Measurements from ENCODE around the gene FOXO3. TPM values are rescaled to one million over a fixed set of nuclear protein-coding genes. Genes with fewer than 3 reads are reported as not detected.

Gene FOXO3
- total RNA-seq, 1 donor from 2014 or later = 41.4 TPM

GRCh38 chr6:108562503-108562993, 1.8 kb downstream of the FOXO3 start:
- Histone ChIP-seq H3K36me3 (ENCODE audit: control insufficient read depth, insufficient read depth, low read length) (no peaks in the 10 kb centered on the region), H3K27me3 (ENCODE audit: control insufficient read depth, insufficient read depth, low read length) (no peaks in the 10 kb centered on the region), H3K4me3 (ENCODE audit: low read depth, low read length) (peak overlapping the region; percentile 86)
- peak; percentile 58 for DNase-seq (ENCODE audit: low read depth)
- TF ChIP-seq, protein P1, sequence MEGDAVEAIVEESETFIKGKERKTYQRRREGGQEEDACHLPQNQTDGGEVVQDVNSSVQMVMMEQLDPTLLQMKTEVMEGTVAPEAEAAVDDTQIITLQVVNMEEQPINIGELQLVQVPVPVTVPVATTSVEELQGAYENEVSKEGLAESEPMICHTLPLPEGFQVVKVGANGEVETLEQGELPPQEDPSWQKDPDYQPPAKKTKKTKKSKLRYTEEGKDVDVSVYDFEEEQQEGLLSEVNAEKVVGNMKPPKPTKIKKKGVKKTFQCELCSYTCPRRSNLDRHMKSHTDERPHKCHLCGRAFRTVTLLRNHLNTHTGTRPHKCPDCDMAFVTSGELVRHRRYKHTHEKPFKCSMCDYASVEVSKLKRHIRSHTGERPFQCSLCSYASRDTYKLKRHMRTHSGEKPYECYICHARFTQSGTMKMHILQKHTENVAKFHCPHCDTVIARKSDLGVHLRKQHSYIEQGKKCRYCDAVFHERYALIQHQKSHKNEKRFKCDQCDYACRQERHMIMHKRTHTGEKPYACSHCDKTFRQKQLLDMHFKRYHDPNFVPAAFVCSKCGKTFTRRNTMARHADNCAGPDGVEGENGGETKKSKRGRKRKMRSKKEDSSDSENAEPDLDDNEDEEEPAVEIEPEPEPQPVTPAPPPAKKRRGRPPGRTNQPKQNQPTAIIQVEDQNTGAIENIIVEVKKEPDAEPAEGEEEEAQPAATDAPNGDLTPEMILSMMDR (IDR thresholded peaks at IDR 0.05; ENCODE audit: insufficient read depth, low read length, poor library complexity, severe bottlenecking) = no peak

GRCh38 chr6:108563292-108563691, 2.6 kb downstream of the FOXO3 start:
- Histone ChIP-seq H3K36me3 (ENCODE audit: control insufficient read depth, insufficient read depth, low read length) (no peaks in the 10 kb centered on the region), H3K4me3 (ENCODE audit: low read depth, low read length) (peak overlapping the region; percentile 86), H3K27me3 (ENCODE audit: control insufficient read depth, insufficient read depth, low read length) (no peaks in the 10 kb centered on the region)
- TF ChIP-seq, protein P1 (IDR thresholded peaks at IDR 0.05; ENCODE audit: insufficient read depth, low read length, poor library complexity, severe bottlenecking) = no peak
- no peak for DNase-seq (ENCODE audit: low read depth)

DNA sequence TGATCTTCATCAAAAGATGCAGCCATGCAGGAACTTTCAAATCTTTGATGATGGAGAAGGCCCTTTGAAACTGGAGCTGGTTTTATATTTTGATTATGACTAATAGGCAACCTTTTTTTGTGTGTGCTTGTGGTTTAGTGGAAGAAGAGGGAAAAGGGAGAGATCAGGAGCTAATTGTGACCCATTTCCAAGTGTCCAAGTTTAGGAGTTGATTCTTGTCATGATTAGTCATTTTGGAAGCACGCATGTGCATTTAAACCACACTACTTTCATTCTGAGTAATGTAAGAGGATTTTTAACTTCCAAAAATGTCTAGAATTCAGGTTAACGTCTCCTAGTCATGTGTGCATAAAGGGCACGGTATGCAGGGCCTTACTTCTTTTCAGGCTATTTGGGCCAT, 3.5 kb downstream of the FOXO3 start:
- Histone ChIP-seq H3K36me3 (ENCODE audit: control insufficient read depth, insufficient read depth, low read length) (no peaks in the 10 kb centered on the region), H3K27me3 (ENCODE audit: control insufficient read depth, insufficient read depth, low read length) (no peaks in the 10 kb centered on the region), H3K4me3 (ENCODE audit: low read depth, low read length) (no peak overlapping the region)
- TF ChIP-seq, protein P1 (IDR thresholded peaks at IDR 0.05; ENCODE audit: insufficient read depth, low read length, poor library complexity, severe bottlenecking) = no peak
- DNase-seq (ENCODE audit: low read depth) = peak; percentile 87

DNA sequence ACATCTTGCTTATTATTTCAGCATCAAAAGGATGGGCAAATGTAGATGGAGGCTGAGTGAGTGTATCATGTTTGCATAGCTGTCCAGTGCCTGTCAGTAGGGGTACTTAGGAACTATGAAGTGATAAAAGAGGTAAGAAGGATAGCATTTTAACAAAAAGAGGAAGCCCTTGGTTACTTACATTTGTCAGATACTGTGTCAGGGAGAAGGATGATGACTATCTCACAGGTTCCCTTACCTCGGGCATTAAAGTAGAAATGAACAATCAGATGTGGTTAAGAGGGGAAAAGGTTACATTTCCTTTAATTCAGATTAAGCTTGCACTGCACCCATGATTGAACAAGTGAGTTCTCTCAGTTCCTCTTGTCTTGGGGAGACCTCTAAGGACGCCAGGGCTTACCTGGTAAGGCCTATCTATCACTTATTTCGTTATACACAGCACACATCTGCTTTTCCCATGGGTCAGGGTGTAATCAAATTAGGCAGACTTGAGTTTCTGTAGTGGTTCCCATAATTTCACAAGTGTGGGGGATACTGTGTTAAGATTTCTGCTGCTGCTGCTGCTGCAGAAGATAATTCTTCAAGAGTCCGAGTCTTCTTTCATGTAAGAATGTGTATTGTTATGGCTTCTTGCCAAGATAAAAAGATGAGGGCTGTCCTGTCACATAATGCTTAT, 4.5 kb downstream of the FOXO3 start:
- no peak for DNase-seq (ENCODE audit: low read depth)
- H3K36me3 ChIP-seq (ENCODE audit: control insufficient read depth, insufficient read depth, low read length) = no peaks in the 10 kb centered on the region
- TF ChIP-seq, protein P1 (IDR thresholded peaks at IDR 0.05; ENCODE audit: insufficient read depth, low read length, poor library complexity, severe bottlenecking) = no peak
- no peak overlapping the region for H3K4me3 ChIP-seq (ENCODE audit: low read depth, low read length)
- no peaks in the 10 kb centered on the region for H3K27me3 ChIP-seq (ENCODE audit: control insufficient read depth, insufficient read depth, low read length)

DNA sequence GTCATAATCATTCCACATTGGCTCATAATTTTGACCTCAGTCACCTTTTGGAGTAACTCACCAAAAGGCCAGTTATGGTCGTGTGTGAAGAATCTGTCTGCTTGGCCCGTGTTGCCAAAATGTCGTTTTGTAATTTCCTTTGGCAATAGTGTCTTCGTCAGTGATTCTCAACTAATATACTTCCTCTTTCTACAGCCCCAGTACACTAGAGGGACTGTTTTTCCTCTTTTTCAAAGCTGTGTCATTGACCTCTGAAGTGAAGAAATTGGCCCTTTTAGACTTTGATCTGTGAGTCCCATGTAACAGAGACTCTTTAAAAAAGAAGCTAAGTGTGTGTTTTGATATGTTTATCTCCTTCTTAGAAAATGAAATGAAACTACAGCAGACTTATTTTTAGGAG, 5.2 kb downstream of the FOXO3 start:
- DNase-seq (ENCODE audit: low read depth) = no peak
- TF ChIP-seq, protein P1 (IDR thresholded peaks at IDR 0.05; ENCODE audit: insufficient read depth, low read length, poor library complexity, severe bottlenecking) = no peak
- no peaks in the 10 kb centered on the region for H3K27me3 ChIP-seq (ENCODE audit: control insufficient read depth, insufficient read depth, low read length)
- no peak overlapping the region for H3K4me3 ChIP-seq (ENCODE audit: low read depth, low read length)
- no peaks in the 10 kb centered on the region for H3K36me3 ChIP-seq (ENCODE audit: control insufficient read depth, insufficient read depth, low read length)

GRCh38 chr6:108566406-108566805, 5.7 kb downstream of the FOXO3 start:
- TF ChIP-seq, protein P1 (IDR thresholded peaks at IDR 0.05; ENCODE audit: insufficient read depth, low read length, poor library complexity, severe bottlenecking) = no peak
- H3K4me3 ChIP-seq (ENCODE audit: low read depth, low read length) = no peak overlapping the region
- H3K27me3 ChIP-seq (ENCODE audit: control insufficient read depth, insufficient read depth, low read length) = no peaks in the 10 kb centered on the region
- H3K36me3 ChIP-seq (ENCODE audit: control insufficient read depth, insufficient read depth, low read length) = no peaks in the 10 kb centered on the region
- no peak for DNase-seq (ENCODE audit: low read depth)
